Suppressor macrophage (primary cell): ENCODE measurements around the gene RIPPLY3.
"Not testable (repeated sequence)": the region's sequence is repeated elsewhere in the genome, so short reads cannot be mapped to it uniquely, and the experiment has no call there.

Experiments used
- DNase-seq, 4 experiments: peaks; one replicate each; pipeline ENCODE4 v3.0.0-alpha.2; 2020 to 2022

RIPPLY3 gene

GRCh38 chr21:37017951-37018679 is 11.6 kb downstream of the RIPPLY3 start:
- DNase-seq: no peak

DNA sequence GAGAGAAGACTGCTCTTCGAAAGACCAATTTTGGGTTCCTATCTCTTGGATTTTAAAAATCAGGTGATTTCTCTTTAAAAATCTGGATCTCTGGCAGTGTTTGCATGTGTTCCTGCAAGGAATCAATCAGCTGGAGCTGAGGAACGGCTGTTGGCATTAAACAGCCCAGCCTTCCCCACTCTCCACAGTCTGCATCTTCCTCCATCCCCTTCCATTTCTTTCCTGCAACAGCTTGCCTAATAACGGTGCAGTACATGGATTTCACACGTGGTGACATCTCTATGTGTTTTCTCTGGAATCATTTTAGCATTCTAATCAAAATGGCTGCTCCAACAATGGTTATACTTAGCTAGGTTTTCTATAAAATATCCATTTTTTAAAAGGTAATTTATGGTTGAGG is 20.0 kb downstream of the RIPPLY3 start:
- no peak for DNase-seq

- DNase-seq: no peak
Measured at GRCh38 chr21:37028570-37028969, 22.1 kb downstream of the RIPPLY3 start.

DNA sequence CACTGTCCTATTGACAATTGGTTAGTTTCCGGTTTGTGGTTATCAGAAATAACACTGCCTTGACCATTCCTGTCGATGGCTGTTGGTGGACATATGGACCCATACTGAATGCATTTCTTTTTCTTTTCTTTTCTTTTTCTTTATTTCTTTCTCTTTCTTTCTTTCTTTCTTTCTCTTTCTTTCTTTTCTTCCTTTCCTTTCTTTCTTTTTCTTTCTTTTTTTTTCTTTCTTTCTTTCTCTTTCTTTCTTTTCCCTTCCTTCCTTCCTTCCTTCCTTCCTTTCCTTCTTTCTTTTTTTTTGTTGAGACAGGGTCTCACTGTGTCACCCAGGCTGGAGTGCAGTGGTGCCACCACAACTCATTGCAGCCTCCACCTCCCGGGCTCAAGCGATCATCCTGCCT is 24.4 kb downstream of the RIPPLY3 start:
- no peak for DNase-seq

- no peak for DNase-seq
Measured at GRCh38 chr21:37032293-37032692, 25.8 kb downstream of the RIPPLY3 start.

DNA sequence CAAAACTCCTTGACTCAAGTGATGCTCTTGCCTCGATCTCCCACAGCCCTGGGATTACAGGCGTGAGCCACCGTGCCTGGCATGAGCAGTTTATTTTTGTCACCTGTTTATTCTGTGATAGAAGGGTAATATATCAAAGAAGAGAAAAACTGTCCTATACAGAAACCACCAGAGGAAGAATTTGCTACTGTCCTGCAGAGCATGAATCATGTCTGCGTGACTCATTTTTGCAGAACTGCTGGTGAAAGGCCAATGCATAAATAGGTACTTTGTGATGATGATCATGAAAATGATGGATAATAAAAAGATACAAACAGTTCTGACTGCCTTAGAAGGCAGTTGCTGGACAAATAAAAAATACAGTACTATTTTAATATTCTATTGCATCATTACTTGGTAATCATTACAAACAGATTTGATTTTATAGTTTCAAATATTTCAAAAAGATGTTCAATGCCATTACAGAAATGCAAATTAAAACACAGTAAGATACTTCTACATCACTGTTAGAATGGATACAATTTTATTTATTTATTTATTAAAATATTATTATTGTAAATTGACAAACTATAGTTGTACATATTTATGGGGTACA is 26.5 kb downstream of the RIPPLY3 start:
- DNase-seq: peak in 3 of 4 experiments; percentile 27 to 51 (median 34)

DNA sequence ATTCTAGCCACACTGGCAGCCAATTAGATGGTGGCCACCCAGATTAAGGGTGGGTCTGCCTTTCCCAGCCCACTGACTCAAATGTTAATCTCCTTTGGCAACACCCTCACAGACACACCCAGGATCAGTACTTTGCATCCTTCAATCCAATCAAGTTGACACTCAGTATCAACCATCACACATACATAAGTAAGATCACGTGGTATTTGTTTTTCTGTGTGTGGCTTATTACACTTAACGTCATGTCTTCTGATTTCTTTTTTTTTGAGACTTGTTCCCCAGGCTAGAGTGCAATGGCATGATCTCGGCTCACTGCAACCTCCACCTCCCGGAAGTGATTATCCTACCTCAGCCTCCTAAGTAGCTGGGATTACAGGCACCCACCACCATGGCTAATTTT is 27.9 kb downstream of the RIPPLY3 start:
- DNase-seq: not testable (repeated sequence)

- no peak for DNase-seq
Measured at GRCh38 chr21:37036177-37036576, 29.7 kb downstream of the RIPPLY3 start.

DNA sequence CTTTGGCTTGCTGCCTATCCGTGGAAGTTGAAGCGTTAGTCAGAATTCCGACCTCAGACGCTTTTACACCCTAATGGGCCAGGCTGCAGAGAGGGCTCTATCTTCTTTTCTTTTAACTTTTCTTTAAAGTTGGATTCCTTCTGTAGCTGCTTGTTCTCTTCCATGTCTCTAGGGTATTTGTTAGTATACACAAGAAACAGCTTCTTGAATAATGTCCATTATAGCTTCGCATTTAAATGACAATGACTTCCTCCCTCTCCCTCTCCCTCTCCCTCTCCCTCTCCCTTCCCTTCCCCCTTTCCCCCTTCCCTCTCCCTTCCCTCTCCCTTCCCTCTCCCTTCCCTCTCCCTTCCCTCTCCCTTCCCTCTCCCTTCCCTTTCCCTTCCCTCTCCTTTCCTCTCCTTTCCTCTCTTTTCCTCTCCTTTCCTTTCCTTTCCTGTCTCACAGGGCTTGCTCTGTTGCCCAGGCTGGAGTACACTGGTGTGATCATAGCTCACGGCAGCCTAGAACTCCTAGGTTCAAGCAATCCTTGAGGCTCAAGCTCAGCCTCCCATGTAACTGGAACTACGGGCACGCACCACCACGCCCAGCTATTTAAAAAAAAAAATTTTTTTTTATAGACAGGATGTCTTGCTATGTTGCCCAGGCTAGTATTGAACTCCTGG is 33.0 kb downstream of the RIPPLY3 start:
- DNase-seq: no peak

DNA sequence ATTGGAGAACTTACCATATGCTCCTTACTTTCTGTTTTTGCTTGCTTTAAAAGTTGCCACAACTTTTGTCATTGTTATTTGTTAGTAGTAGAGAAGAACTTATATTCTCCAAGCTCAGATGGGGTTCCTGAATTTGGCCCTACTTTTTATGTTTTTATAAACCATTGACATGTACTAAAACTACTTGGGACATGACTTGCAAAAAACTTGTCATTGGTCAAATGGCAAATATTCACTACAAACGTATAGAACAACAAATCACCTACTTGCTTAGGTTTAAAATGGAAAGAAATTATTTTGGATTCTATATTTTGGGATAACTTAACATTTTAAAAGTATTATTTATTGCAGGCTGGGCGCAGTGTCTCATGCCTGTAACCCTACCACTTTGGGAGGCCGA is 33.7 kb downstream of the RIPPLY3 start:
- no peak for DNase-seq

DNA sequence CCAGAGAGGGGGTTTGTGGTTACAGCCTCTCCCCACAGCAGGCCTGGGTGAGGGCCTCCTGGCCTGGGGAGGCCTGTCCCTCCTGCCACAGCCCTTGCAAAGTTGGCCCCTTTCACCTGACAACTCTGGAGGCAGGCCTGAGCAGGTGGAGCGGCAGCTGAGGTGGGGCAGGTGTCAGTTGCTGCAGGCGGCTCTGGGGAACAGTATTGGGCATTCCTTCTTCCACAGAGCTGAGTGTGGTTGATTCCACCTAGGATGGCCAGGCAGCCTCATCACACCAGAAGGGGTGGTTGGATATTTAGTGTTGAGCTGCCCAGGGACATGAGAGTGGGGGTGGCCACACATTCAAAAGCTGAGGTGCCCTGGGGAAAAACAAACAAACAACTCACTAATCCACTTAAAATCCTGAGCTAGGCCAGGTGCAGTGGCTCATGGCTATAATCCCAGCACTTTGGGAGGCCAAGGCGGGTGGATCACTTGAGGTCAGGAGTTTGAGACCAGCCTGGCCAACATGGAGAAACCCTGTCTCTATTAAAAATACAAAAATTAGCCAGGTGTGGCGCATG is 35.3 kb downstream of the RIPPLY3 start:
- DNase-seq: no peak

DNA sequence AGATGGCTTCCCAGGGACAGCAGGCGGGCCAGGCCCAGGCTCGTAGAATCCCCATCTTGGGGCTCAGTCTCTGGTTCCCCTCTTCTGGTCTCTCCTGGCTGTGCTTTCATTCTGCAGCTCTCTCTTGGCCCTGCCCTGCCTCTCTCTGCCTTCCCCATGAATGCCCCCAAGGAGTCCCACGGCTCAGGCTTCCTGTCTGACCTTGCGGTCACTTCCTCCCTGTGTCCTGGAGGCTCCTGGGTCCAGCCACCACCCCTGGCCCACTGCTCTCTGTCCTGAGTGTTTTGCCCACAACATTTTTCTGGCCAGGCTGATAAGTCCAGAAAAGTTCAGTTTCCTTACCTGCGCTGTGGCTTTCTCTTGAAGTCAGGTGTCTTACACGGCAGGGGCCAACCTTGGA is 37.3 kb downstream of the RIPPLY3 start:
- DNase-seq: peak in 1 of 4 experiments; percentile 3

DNA sequence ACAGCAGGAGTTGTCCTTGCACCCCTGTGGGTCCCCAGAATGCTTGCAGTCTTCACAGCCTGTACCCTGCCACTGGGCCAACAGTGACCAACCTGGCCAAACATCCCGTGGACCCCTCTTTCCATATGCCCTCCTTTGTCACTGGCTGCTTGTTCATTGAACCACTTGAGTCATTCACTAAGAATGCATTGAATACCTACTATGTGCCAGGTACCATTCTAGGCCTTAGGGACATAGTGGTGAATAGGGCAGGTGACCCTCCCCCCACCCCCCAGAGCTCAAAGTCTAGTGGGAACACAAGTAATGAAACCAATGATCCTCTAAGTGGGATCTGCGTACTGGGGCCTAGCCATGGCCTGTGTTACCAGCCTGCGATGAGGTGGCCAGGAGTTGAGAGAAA is 38.1 kb downstream of the RIPPLY3 start:
- no peak for DNase-seq

GRCh38 chr21:37045149-37045548 is 38.6 kb downstream of the RIPPLY3 start:
- peak in 2 of 4 experiments; percentile 6 for DNase-seq

GRCh38 chr21:37045556-37045955 is 39.1 kb downstream of the RIPPLY3 start:
- DNase-seq: no peak

- DNase-seq: no peak
Measured at GRCh38 chr21:37047079-37047478, 40.6 kb downstream of the RIPPLY3 start.

DNA sequence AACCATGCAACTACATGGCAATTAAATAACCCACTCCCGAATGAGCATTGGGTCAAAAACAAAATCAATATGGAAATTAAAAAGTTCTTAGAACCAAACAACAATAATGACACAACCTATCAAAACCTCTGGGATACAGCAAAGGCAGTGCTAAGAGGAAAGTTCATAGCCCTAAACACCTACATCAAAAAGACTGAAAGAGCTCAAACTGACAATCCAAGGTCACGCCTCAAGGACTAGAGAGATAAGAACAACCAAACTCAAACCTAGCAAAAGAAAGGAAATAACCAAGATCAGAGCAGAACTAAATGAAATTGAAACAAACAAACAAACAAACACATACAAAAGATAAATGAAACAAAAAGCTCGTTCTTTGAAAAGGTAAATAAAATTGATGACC is 43.2 kb downstream of the RIPPLY3 start:
- not testable (repeated sequence) for DNase-seq

- no peak for DNase-seq
Measured at GRCh38 chr21:37055271-37055855, 48.9 kb downstream of the RIPPLY3 start.

DNA sequence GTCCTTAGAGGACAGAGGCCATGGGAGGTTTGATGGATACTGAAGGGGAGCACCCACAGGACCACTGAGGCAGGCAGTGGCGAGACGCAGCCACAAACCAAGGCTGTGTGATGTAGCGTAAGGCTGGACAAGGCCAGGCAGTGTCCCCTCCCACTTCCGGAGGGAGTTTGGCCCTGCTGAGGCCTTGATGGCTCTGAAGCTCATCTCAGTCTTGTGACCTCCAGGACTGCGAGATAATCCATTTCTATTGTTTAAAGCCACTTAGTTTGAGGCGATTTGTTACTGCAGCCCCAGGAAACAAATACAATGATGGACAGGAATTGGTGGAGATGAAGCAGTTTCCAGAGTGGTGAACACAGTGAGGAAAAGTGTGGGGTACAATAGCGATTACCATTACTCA is 51.1 kb downstream of the RIPPLY3 start:
- DNase-seq: no peak

- DNase-seq: peak; percentile 15 to 41 (median 26)
Measured at GRCh38 chr21:37058261-37058660, 51.8 kb downstream of the RIPPLY3 start.

DNA sequence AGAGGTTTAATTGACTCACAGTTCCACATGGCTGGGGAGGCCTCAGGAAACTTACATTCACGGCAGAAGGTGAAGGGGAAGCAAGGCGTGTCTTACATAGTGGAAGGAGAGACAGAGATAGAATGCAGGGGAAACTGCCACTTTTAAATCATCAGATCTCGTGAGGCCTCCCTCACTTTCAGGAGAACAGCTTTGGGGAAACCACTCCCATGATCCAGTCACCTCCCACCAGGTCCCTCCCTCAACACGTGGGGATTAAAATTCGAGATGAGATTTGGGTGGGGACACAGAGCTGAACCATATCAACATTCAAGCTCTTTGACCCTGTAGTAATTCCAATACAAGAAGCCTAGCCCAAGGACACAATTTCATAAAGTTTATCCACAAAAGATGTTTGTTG is 52.7 kb downstream of the RIPPLY3 start:
- DNase-seq: no peak

DNA sequence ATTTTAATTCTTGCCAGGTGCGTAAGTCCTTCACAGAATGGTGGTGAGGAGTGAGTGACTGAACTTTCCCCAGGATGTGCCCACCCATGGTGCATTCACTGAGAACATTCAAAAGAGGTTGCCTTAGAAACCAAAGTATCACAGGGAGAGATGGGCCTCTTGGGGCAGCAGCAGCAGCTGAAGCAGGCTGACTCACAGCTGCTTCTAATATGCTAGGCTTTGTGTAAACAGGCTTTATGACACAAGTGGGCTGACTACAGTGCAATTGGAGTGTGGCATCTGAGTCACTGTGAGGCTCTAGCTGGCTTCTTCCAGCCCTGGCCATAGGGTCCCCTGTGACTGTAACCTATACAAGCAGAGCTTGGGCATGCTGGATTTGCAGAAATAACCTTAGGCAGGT is 53.8 kb downstream of the RIPPLY3 start:
- peak; percentile 67 to 84 (median 74) for DNase-seq

DNA sequence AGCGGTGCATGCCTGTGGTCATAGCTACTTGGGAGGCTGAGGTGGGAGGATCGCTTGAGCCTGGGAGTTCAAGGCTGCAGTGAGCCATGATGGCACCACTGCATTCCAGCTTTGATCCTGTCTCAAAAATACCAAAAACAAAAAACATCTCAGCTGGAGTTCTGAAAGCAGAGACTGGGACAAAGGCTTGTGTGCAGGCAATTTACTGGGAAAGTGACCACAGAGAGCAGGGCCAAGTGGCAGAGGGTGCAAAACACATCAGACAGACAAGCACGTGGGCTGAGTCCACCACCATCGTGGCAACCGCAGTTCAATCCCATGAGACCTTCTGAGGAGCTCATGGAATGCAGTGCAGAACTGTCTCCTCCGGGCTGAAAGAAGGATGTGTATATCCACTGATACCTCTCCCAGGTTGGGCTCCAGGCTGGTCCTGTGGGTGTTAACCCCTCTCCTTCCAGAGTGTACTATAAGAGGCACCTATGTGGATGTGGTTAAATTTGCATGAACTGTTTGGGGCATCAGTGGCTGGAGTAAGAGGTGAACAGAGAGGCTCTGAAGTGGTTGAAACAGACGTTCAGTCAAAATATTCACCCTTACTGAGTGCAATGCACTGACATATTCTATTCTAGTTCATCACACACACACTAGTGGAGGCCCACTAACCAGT is 55.6 kb downstream of the RIPPLY3 start:
- no peak for DNase-seq
